Neural progenitor cell (in vitro differentiated cells): Measurements from ENCODE around the gene GABPB2. TPM values are rescaled to one million over a fixed set of nuclear protein-coding genes. Genes with fewer than 3 reads are reported as not detected.

Experiments
- DNase-seq: peaks from one replicate; pipeline ENCODE4 v3.0.0-alpha.2; 2016; ENCODE audit warnings: low spot score
- H2AFZ ChIP-seq: fragments of 200-600 bp; sonication (generic); replicated peaks from 2 replicates; pipeline ENCODE4 v1.6.1; 2016; ENCODE audit warnings: antibody characterized with exemption
- H3F3A ChIP-seq: fragments of 200-600 bp; sonication (generic); 2 replicates; pipeline ENCODE4 v1.6.1; 2016; ENCODE audit warnings: antibody characterized with exemption, low read depth
- H3K27ac ChIP-seq: fragments of 200-600 bp; sonication (generic); 2 replicates; pipeline ENCODE4 v1.5.1; 2016; ENCODE audit warnings: mild to moderate bottlenecking
- H3K27me3 ChIP-seq: fragments of 200-600 bp; sonication (generic); 2 replicates; pipeline ENCODE4 v1.6.1; 2016; ENCODE audit warnings: mild to moderate bottlenecking, moderate library complexity
- H3K36me3 ChIP-seq: fragments of 200-600 bp; sonication (generic); 2 replicates; pipeline ENCODE4 v1.5.1; 2016
- H3K4me1 ChIP-seq: fragments of 200-600 bp; sonication (generic); 2 replicates; pipeline ENCODE4 v1.6.1; 2016; ENCODE audit warnings: mixed run types
- H3K4me2 ChIP-seq: fragments of 200-600 bp; sonication (generic); 2 replicates; pipeline ENCODE4 v1.6.1; 2016
- H3K4me3 ChIP-seq: fragments of 200-600 bp; sonication (generic); 2 replicates; pipeline ENCODE4 v1.5.1; 2016
- H3K79me2 ChIP-seq: fragments of 200-600 bp; sonication (generic); 2 replicates; pipeline ENCODE4 v1.6.1; 2016; ENCODE audit warnings: low read depth
- H3K9ac ChIP-seq: fragments of 200-600 bp; sonication (generic); 2 replicates; pipeline ENCODE4 v1.6.1; 2016
- H3K9me3 ChIP-seq: fragments of 200-600 bp; sonication (generic); 2 replicates; pipeline ENCODE4 v1.5.1; 2016; ENCODE audit warnings: low read depth
- H4K20me1 ChIP-seq: fragments of 200-600 bp; sonication (generic); 2 replicates; pipeline ENCODE4 v1.6.1; 2016; ENCODE audit warnings: low read depth
- H3K27ac Mint-ChIP-seq: 3 replicates; pipeline ENCODE4 v1.8.0; 2021; ENCODE audit warnings: mixed read lengths
- H3K27me3 Mint-ChIP-seq: 2 replicates; pipeline ENCODE4 v1.8.0; 2022; ENCODE audit warnings: low read depth, mild to moderate bottlenecking, inconsistent platforms, moderate library complexity, mixed read lengths; ENCODE audit not compliant: insufficient read depth
- H3K36me3 Mint-ChIP-seq: 3 replicates; pipeline ENCODE4 v1.8.0; 2021; ENCODE audit warnings: mixed read lengths
- H3K4me1 Mint-ChIP-seq: 3 replicates; pipeline ENCODE4 v1.8.0; 2021; ENCODE audit warnings: mixed read lengths
- H3K4me3 Mint-ChIP-seq: 3 replicates; pipeline ENCODE4 v1.8.0; 2021; ENCODE audit warnings: mild to moderate bottlenecking, moderate library complexity, mixed read lengths
- H3K9me3 Mint-ChIP-seq: 3 replicates; pipeline ENCODE4 v1.8.0; 2020; ENCODE audit warnings: mixed read lengths
- CTCF ChIP-seq: fragments of 200-600 bp; sonication (generic); IDR thresholded peaks from 2 replicates; pipeline ENCODE4 v1.5.1; 2017; ENCODE audit warnings: antibody characterized with exemption, mild to moderate bottlenecking
- EZH2 ChIP-seq: fragments of 200-600 bp; sonication (generic); IDR thresholded peaks from 2 replicates; pipeline ENCODE4 v1.6.1; 2017; ENCODE audit warnings: antibody characterized with exemption, mild to moderate bottlenecking, moderate library complexity
- EZH2phosphoT487 ChIP-seq: fragments of 200-600 bp; sonication (generic); IDR thresholded peaks from 2 replicates; pipeline ENCODE4 v1.6.1; 2017; ENCODE audit warnings: antibody characterized with exemption
- total RNA-seq: library from RNA; depleted of rRNA; stranded (reverse); fragments of >200 nt; gene quantifications from 2 replicates; pipeline ENCODE4 v1.2.3, GENCODE V29; 2015; ENCODE audit warnings: low replicate concordance

Gene GABPB2
- total RNA-seq, 1 donor from 2014 or later, result 6.9 TPM

GRCh38 chr1:151047925-151048644 is 22.5 kb upstream of the GABPB2 start:
- H3K79me2 ChIP-seq, result peaks cover 14% of the 10 kb centered on the region
- no peak overlapping the region for H3K27ac ChIP-seq
- Mint-ChIP-seq H3K4me1 (peaks cover 24% of the 10 kb centered on the region), H3K4me3 (peak overlapping the region; percentile 98), H3K9me3 (no peaks in the 10 kb centered on the region), H3K36me3 (peaks cover 9% of the 10 kb centered on the region), H3K27me3 (peaks cover 12% of the 10 kb centered on the region), H3K27ac (peak overlapping the region; percentile 95)
- peaks cover 6% of the 10 kb centered on the region for H3K4me1 ChIP-seq
- peak overlapping the region; percentile 98 for H3K4me2 ChIP-seq
- peak; percentile 80 for DNase-seq
- no peaks in the 10 kb centered on the region for H3K27me3 ChIP-seq
- TF ChIP-seq CTCF (peak; percentile 73), EZH2phosphoT487 (no peak)
- H4K20me1 ChIP-seq, result no peaks in the 10 kb centered on the region
- peak overlapping the region; percentile 47 for H3K9ac ChIP-seq
- no peaks in the 10 kb centered on the region for H3K9me3 ChIP-seq
- H3F3A ChIP-seq, result peaks cover 47% of the 10 kb centered on the region
- H3K36me3 ChIP-seq, result no peaks in the 10 kb centered on the region
- H3K4me3 ChIP-seq, result peak overlapping the region; percentile 69
- peak overlapping the region; percentile 85 for H2AFZ ChIP-seq

- Mint-ChIP-seq H3K27ac (no peak overlapping the region), H3K36me3 (peaks cover 10% of the 10 kb centered on the region), H3K4me3 (peak overlapping the region; percentile 98), H3K4me1 (peaks cover 24% of the 10 kb centered on the region), H3K27me3 (peaks cover 12% of the 10 kb centered on the region), H3K9me3 (no peaks in the 10 kb centered on the region)
- TF ChIP-seq EZH2phosphoT487 (no peak), EZH2 (no peak), CTCF (no peak)
- Histone ChIP-seq H2AFZ (no peak overlapping the region), H3K27me3 (no peaks in the 10 kb centered on the region), H3K36me3 (no peaks in the 10 kb centered on the region), H3K4me3 (peak overlapping the region; percentile 69), H4K20me1 (no peaks in the 10 kb centered on the region), H3K9ac (no peak overlapping the region), H3K27ac (no peak overlapping the region), H3F3A (peaks cover 47% of the 10 kb centered on the region), H3K9me3 (no peaks in the 10 kb centered on the region), H3K79me2 (peaks cover 14% of the 10 kb centered on the region), H3K4me1 (peaks cover 6% of the 10 kb centered on the region), H3K4me2 (peak overlapping the region; percentile 98)
- no peak for DNase-seq
These were observed 21.9 kb upstream of the GABPB2 start for GRCh38 chr1:151048645-151049032.

GRCh38 chr1:151049458-151049857 is 21.1 kb upstream of the GABPB2 start:
- H3K9me3 ChIP-seq, result no peaks in the 10 kb centered on the region
- peaks cover 11% of the 10 kb centered on the region for H3K36me3 Mint-ChIP-seq
- no peak overlapping the region for H3K4me3 ChIP-seq
- H3K79me2 ChIP-seq, result peaks cover 14% of the 10 kb centered on the region
- peak overlapping the region; percentile 53 for H3K4me3 Mint-ChIP-seq
- peaks cover 24% of the 10 kb centered on the region for H3K4me1 Mint-ChIP-seq
- H3F3A ChIP-seq, result peaks cover 47% of the 10 kb centered on the region
- H4K20me1 ChIP-seq, result no peaks in the 10 kb centered on the region
- no peak overlapping the region for H3K27ac Mint-ChIP-seq
- H3K27me3 ChIP-seq, result no peaks in the 10 kb centered on the region
- no peak for TF ChIP-seq EZH2phosphoT487
- TF ChIP-seq EZH2, result no peak
- no peak for TF ChIP-seq CTCF
- peak overlapping the region; percentile 29 for H3K4me2 ChIP-seq
- no peak overlapping the region for H2AFZ ChIP-seq
- H3K27me3 Mint-ChIP-seq, result peaks cover 12% of the 10 kb centered on the region
- H3K27ac ChIP-seq, result no peak overlapping the region
- DNase-seq, result no peak
- H3K36me3 ChIP-seq, result no peaks in the 10 kb centered on the region
- no peak overlapping the region for H3K9ac ChIP-seq
- H3K9me3 Mint-ChIP-seq, result no peaks in the 10 kb centered on the region
- H3K4me1 ChIP-seq, result peaks cover 6% of the 10 kb centered on the region
